Stimulated activated CD8-positive, alpha-beta memory T cell treated with anti-CD3 and anti-CD28 coated beads, Interleukin-15, amount 100 ng/mL, for 24 hours (primary cell): ENCODE results near the gene UQCC5.
A peak's percentile ranks its signal among the peaks of the same experiment; 100 is the strongest.
"Not testable (repeated sequence)": the region's sequence is repeated elsewhere in the genome, so short reads cannot be mapped to it uniquely, and the experiment has no call there.

ENCODE experiments used
- DNase-seq: peaks from one replicate; pipeline ENCODE4 v3.0.0-alpha.2; 2020; ENCODE audit warnings: low read depth

The UQCC5 gene

GRCh38 chr3:52523386-52524257 lies 12.8 kb upstream of the UQCC5 start:
- DNase-seq, result no peak

- DNase-seq, result no peak
These were observed 12.1 kb upstream of the UQCC5 start for GRCh38 chr3:52524258-52524751.

- no peak for DNase-seq
These were observed 11.4 kb upstream of the UQCC5 start for GRCh38 chr3:52524752-52525679.

- no peak for DNase-seq
These were observed 10.5 kb upstream of the UQCC5 start for GRCh38 chr3:52525680-52526561.

GRCh38 chr3:52526671-52527038 lies 9.8 kb upstream of the UQCC5 start:
- not testable (repeated sequence) for DNase-seq

GRCh38 chr3:52527039-52527731 lies 9.2 kb upstream of the UQCC5 start:
- no peak for DNase-seq

- no peak for DNase-seq
These were observed 8.4 kb upstream of the UQCC5 start for GRCh38 chr3:52527732-52528585.

- DNase-seq, result no peak
These were observed 7.6 kb upstream of the UQCC5 start for GRCh38 chr3:52528586-52529375.

GRCh38 chr3:52529376-52530333 lies 6.8 kb upstream of the UQCC5 start:
- no peak for DNase-seq

GRCh38 chr3:52530918-52531826 lies 5.2 kb upstream of the UQCC5 start:
- DNase-seq, result no peak

GRCh38 chr3:52531860-52532516 lies 4.4 kb upstream of the UQCC5 start:
- DNase-seq, result no peak

GRCh38 chr3:52532517-52532837 lies 3.9 kb upstream of the UQCC5 start:
- DNase-seq, result no peak

GRCh38 chr3:52532838-52533622 lies 3.4 kb upstream of the UQCC5 start:
- DNase-seq, result no peak

GRCh38 chr3:52533623-52534280 lies 2.7 kb upstream of the UQCC5 start, which contains the start of gene NT5DC2:
Gene NT5DC2 (minus strand): TSS chr3:52533857. CDS start chr3:52533737, 120 bp downstream.
- peak; percentile 45 for DNase-seq
